Measurements from ENCODE around the gene WDR93. TPM values are rescaled to one million over a fixed set of nuclear protein-coding genes. Genes with fewer than 3 reads are reported as not detected.
A peak's percentile ranks its signal among the peaks of the same experiment; 100 is the strongest.

Gene WDR93
- total RNA-seq, 1 experiment from 2014 or later: not detected

DNA sequence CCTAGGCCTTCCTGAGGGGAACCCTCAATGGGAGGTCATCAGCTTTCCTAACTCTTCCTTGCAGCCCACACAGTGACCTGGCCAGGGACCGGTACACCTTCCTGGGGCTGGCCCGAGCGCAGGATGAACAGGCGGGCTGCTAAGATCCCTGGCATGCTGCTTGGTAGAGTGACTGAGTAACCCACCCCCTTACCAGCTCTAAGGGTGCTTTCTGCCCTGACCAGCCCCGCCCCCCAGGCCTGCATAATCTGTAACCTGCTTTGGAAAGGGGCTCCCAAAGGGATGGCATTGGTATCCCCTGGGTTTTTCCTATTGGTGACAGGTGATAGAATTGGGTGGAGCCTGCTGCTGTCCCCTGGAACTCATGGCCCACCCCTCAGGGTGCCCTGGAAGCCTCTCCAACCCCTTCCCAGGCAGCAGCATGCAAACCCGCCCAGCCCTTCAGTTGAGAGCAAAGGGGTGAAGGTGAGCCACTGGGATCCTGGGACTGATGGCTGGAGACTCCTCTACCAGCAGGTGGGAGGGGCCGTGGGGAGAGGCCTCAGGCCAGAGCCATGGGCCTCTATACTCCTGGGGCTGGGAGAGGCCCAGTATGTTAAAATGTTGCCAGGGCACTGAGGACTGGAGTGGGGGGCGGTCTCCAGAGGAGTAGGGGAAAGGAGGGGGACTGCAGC, 24.3 kb upstream of the WDR93 start:
- Histone ChIP-seq H4K20me1 (ENCODE audit: insufficient read depth, low read depth, low read length) (no peaks in the 10 kb centered on the region), H3K27ac (ENCODE audit: low read length) (no peak overlapping the region), H2AFZ (ENCODE audit: low read length) (no peak overlapping the region), H3K9ac (ENCODE audit: low read length) (no peak overlapping the region), H3K9me3 (ENCODE audit: low read length) (no peaks in the 10 kb centered on the region), H3K9me2 (replicated peaks; ENCODE audit: insufficient read depth, low read length) (no peaks in the 10 kb centered on the region), H3K36me3 (ENCODE audit: insufficient read depth, low read length) (no peaks in the 10 kb centered on the region), H3K4me2 (ENCODE audit: low read depth, low read length, poor library complexity, severe bottlenecking) (no peak overlapping the region), H3K79me2 (ENCODE audit: low read length) (no peaks in the 10 kb centered on the region), H3K4me1 (ENCODE audit: low read length) (no peaks in the 10 kb centered on the region), H3K27me3 (ENCODE audit: low read length) (no peaks in the 10 kb centered on the region), H3K4me3 (ENCODE audit: low read length) (0 out of 2 replicates have a peak overlapping the region, but pooled peaks have one; percentile 36)
- DNase-seq: no peak

DNA sequence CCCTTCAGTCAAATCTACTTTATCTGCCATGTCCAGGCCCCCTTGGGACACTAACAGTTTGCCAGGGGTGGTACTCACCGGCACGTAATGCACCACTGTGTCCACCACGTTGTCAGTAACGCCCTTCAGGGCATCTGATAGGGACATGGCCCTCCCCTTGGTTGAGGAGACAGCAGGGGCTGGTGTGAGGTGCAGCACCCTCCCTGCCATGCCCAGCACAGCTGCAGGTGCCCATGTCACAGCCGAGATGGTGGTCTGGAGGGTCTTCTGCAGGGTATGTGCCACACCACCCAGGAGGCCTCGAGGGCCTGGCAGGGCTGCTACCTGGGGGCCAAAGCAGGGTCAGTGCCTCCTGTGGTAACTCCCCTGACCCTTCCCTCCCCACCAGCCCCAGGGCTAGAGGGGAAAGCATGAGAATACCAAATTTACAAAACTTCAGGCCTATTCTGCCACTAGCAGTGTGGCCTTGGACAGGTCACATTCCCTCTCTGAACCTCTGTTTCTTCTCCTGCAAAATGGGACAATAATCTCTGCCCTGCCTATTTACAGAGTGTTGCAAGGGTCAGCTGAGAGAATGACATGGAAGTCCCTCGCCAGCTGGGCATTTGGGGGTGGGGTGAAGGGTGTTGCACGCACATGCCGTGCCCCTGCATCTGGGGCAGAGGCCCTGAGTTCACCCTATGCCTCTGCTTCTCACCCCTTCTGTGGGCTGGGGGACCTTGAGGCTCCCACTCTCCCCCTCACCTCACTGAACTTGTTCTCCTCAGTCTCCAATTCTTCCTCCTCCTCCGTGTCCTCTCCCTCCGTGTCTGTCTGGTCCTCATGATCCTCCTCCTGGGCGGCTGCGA, 23.5 kb upstream of the WDR93 start:
- H4K20me1 ChIP-seq (ENCODE audit: insufficient read depth, low read depth, low read length): no peaks in the 10 kb centered on the region
- DNase-seq: no peak
- H3K4me3 ChIP-seq (ENCODE audit: low read length): no peak overlapping the region
- no peaks in the 10 kb centered on the region for H3K9me3 ChIP-seq (ENCODE audit: low read length)
- no peaks in the 10 kb centered on the region for H3K4me1 ChIP-seq (ENCODE audit: low read length)
- no peak overlapping the region for H2AFZ ChIP-seq (ENCODE audit: low read length)
- H3K27ac ChIP-seq (ENCODE audit: low read length): no peak overlapping the region
- H3K79me2 ChIP-seq (ENCODE audit: low read length): no peaks in the 10 kb centered on the region
- no peaks in the 10 kb centered on the region for H3K36me3 ChIP-seq (ENCODE audit: insufficient read depth, low read length)
- H3K27me3 ChIP-seq (ENCODE audit: low read length): no peaks in the 10 kb centered on the region
- H3K9me2 ChIP-seq (replicated peaks; ENCODE audit: insufficient read depth, low read length): no peaks in the 10 kb centered on the region
- no peak overlapping the region for H3K9ac ChIP-seq (ENCODE audit: low read length)
- H3K4me2 ChIP-seq (ENCODE audit: low read depth, low read length, poor library complexity, severe bottlenecking): no peak overlapping the region

DNA sequence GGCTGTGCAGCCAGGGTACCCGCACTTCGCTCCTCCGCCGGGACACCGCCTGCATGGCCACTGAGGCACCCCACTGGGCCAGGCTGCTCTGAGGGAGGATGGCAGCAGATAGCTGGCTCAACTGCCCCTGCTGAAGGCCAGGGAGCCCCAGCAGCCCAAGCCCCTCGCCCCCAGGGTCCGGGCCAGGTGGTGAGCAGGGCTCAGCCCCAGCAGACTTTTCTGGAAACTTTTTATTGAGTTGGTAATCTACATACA, 23.0 kb upstream of the WDR93 start:
- H3K27me3 ChIP-seq (ENCODE audit: low read length): no peaks in the 10 kb centered on the region
- H3K4me3 ChIP-seq (ENCODE audit: low read length): no peak overlapping the region
- H3K4me1 ChIP-seq (ENCODE audit: low read length): no peaks in the 10 kb centered on the region

DNA sequence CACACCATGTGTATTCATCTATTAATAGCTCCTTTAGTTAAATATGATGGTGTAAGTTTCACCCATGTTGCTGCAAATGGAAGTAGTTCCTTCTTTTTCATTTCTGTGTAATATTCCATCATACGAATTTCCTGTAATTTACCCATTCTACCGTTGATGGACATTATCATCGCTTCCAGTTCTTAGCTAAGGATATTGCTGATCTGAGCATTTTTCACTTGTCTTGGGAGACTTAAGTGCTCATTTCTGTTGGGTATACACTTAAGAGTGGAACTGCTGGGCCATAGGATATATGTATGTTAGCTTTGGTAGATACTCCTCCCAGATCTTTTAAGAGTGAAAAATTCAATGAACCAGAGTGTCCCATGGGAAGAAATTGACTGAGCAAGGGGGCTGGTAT, 22.4 kb upstream of the WDR93 start:
- no peaks in the 10 kb centered on the region for H3K9me2 ChIP-seq (replicated peaks; ENCODE audit: insufficient read depth, low read length)
- H3K9me3 ChIP-seq (ENCODE audit: low read length): no peaks in the 10 kb centered on the region
- no peak overlapping the region for H3K9ac ChIP-seq (ENCODE audit: low read length)
- no peaks in the 10 kb centered on the region for H3K79me2 ChIP-seq (ENCODE audit: low read length)
- no peaks in the 10 kb centered on the region for H3K27me3 ChIP-seq (ENCODE audit: low read length)
- DNase-seq: no peak
- H4K20me1 ChIP-seq (ENCODE audit: insufficient read depth, low read depth, low read length): no peaks in the 10 kb centered on the region
- H3K4me1 ChIP-seq (ENCODE audit: low read length): no peaks in the 10 kb centered on the region
- H3K4me3 ChIP-seq (ENCODE audit: low read length): no peak overlapping the region
- no peaks in the 10 kb centered on the region for H3K36me3 ChIP-seq (ENCODE audit: insufficient read depth, low read length)
- H2AFZ ChIP-seq (ENCODE audit: low read length): no peak overlapping the region
- no peak overlapping the region for H3K27ac ChIP-seq (ENCODE audit: low read length)
- H3K4me2 ChIP-seq (ENCODE audit: low read depth, low read length, poor library complexity, severe bottlenecking): no peak overlapping the region

More for the DNA sequence above, 23.0 kb upstream of the WDR93 start:
- DNase-seq: no peak
- Histone ChIP-seq H3K79me2 (ENCODE audit: low read length) (no peaks in the 10 kb centered on the region), H3K36me3 (ENCODE audit: insufficient read depth, low read length) (no peaks in the 10 kb centered on the region), H2AFZ (ENCODE audit: low read length) (no peak overlapping the region), H3K9ac (ENCODE audit: low read length) (no peak overlapping the region), H3K9me2 (replicated peaks; ENCODE audit: insufficient read depth, low read length) (no peaks in the 10 kb centered on the region), H3K9me3 (ENCODE audit: low read length) (no peaks in the 10 kb centered on the region), H3K4me2 (ENCODE audit: low read depth, low read length, poor library complexity, severe bottlenecking) (no peak overlapping the region), H4K20me1 (ENCODE audit: insufficient read depth, low read depth, low read length) (no peaks in the 10 kb centered on the region), H3K27ac (ENCODE audit: low read length) (no peak overlapping the region)

DNA sequence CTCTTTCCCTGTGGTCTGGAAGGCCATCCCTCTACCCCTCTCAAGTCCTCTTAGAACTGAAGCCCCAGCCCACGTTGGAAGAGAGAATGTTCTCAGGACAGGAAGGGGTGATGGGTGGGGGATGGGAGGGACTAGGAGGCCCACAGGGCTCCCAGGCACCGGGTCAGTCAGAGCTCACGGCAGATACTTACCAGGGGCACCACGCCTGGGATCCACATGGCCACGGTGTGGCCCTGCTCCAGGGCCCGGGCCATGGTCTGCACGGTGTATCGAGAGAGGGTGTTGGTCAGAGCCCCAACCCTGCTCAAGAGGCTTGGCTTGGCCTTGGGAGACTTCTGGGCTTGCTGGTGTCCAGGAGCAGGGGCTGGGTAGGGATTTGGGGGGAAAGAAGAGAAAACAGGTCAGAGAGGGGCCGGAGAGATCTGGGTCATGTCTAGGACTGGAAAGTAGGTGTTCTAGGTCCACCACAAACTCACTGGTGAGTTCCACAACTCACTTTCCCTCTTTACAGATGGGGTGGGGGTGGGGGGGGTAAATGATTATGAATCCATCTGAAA, 21.2 kb upstream of the WDR93 start:
- no peaks in the 10 kb centered on the region for H3K4me1 ChIP-seq (ENCODE audit: low read length)
- no peaks in the 10 kb centered on the region for H3K79me2 ChIP-seq (ENCODE audit: low read length)
- H3K36me3 ChIP-seq (ENCODE audit: insufficient read depth, low read length): no peaks in the 10 kb centered on the region
- no peak overlapping the region for H3K27ac ChIP-seq (ENCODE audit: low read length)
- H2AFZ ChIP-seq (ENCODE audit: low read length): no peak overlapping the region
- no peaks in the 10 kb centered on the region for H4K20me1 ChIP-seq (ENCODE audit: insufficient read depth, low read depth, low read length)
- H3K9me3 ChIP-seq (ENCODE audit: low read length): no peaks in the 10 kb centered on the region
- DNase-seq: no peak
- H3K4me3 ChIP-seq (ENCODE audit: low read length): no peak overlapping the region
- H3K27me3 ChIP-seq (ENCODE audit: low read length): no peaks in the 10 kb centered on the region
- H3K4me2 ChIP-seq (ENCODE audit: low read depth, low read length, poor library complexity, severe bottlenecking): no peak overlapping the region
- H3K9ac ChIP-seq (ENCODE audit: low read length): no peak overlapping the region
- no peaks in the 10 kb centered on the region for H3K9me2 ChIP-seq (replicated peaks; ENCODE audit: insufficient read depth, low read length)

DNA sequence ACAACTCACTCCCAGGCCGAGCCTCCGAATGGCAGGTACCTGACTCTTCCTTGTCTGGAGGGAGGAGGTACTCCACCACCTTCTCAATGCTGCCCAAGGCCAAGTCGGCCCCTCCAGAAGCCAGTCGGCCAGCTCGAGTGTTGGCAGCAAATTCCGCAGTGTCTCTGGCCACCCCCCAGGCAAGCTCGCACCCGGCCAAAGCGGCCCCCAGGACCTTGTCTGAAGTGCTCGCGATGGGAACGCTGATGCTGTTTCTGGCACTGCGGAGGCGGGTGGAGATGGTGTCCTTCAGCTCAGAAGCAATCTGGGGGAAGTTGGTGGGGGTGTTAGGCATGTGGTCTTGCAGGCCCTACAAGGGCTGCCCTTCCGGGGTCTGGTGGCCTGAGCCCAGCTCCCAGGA, 20.7 kb upstream of the WDR93 start:
- H3K36me3 ChIP-seq (ENCODE audit: insufficient read depth, low read length): no peaks in the 10 kb centered on the region
- no peaks in the 10 kb centered on the region for H3K79me2 ChIP-seq (ENCODE audit: low read length)
- H3K27me3 ChIP-seq (ENCODE audit: low read length): no peaks in the 10 kb centered on the region
- no peak overlapping the region for H2AFZ ChIP-seq (ENCODE audit: low read length)
- H3K9me3 ChIP-seq (ENCODE audit: low read length): no peaks in the 10 kb centered on the region
- no peak overlapping the region for H3K4me2 ChIP-seq (ENCODE audit: low read depth, low read length, poor library complexity, severe bottlenecking)
- no peak overlapping the region for H3K27ac ChIP-seq (ENCODE audit: low read length)
- no peaks in the 10 kb centered on the region for H3K9me2 ChIP-seq (replicated peaks; ENCODE audit: insufficient read depth, low read length)
- no peak overlapping the region for H3K4me3 ChIP-seq (ENCODE audit: low read length)
- no peaks in the 10 kb centered on the region for H4K20me1 ChIP-seq (ENCODE audit: insufficient read depth, low read depth, low read length)
- DNase-seq: no peak
- H3K4me1 ChIP-seq (ENCODE audit: low read length): no peaks in the 10 kb centered on the region
- H3K9ac ChIP-seq (ENCODE audit: low read length): no peak overlapping the region

DNA sequence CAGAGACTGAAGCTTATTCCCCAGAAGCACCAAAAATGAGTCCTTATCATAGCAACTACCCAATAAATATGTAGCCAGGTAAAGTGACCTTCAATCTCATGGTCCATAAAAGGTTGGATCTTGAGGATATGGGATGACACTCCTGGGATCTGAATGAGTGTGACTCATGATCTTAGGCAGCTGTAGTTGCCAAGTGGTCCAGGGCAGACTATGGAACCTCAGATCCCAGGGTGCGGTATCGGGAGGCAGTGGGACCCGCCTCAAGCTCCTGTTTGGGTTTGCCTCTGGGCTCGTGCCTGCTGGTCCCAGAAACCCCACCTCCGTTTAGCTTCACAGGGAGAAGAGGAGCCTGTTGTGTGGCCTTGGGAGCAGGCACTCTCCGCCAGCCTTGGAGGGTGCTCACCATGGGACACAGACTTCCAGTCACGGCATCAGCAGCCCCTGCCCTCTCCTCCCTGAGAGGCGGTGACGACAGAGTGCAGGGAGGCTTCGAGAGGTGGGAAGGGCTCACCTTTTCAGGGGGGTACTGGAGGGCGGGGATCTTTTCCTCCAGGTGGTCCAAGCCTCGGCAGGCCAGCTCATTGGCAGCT, 19.5 kb upstream of the WDR93 start:
- H3K9ac ChIP-seq (ENCODE audit: low read length): no peak overlapping the region
- DNase-seq: no peak

DNA sequence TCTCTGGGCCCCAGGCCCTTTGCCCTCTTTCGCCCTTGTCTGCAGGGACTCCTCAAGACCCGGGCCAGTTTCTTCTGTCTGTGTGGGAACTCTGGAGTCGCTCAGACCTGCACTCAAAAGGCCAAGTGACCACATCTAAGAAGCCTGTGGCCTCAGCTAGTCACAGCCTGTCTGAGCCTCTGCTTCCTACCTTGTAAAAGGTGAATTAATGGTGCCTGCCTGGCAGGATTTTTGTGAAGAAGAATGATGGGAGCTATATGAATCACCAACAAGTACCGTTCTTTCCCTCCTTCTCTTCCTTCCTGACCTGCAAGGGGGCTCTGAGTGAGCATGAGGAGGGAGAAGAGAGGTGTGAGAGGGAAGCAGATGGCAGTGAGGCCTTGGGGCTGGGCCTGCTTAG, 18.9 kb upstream of the WDR93 start:
- Histone ChIP-seq H3K9me3 (ENCODE audit: low read length) (no peaks in the 10 kb centered on the region), H3K4me1 (ENCODE audit: low read length) (no peaks in the 10 kb centered on the region), H3K4me2 (ENCODE audit: low read depth, low read length, poor library complexity, severe bottlenecking) (no peak overlapping the region), H3K9me2 (replicated peaks; ENCODE audit: insufficient read depth, low read length) (no peaks in the 10 kb centered on the region), H3K27ac (ENCODE audit: low read length) (no peak overlapping the region), H4K20me1 (ENCODE audit: insufficient read depth, low read depth, low read length) (no peaks in the 10 kb centered on the region), H3K36me3 (ENCODE audit: insufficient read depth, low read length) (no peaks in the 10 kb centered on the region), H2AFZ (ENCODE audit: low read length) (no peak overlapping the region), H3K4me3 (ENCODE audit: low read length) (no peak overlapping the region), H3K9ac (ENCODE audit: low read length) (no peak overlapping the region), H3K27me3 (ENCODE audit: low read length) (no peaks in the 10 kb centered on the region), H3K79me2 (ENCODE audit: low read length) (no peaks in the 10 kb centered on the region)
- no peak for DNase-seq

More for the DNA sequence above, 19.5 kb upstream of the WDR93 start:
- Histone ChIP-seq H3K4me3 (ENCODE audit: low read length) (no peak overlapping the region), H3K9me3 (ENCODE audit: low read length) (no peaks in the 10 kb centered on the region), H3K36me3 (ENCODE audit: insufficient read depth, low read length) (no peaks in the 10 kb centered on the region), H4K20me1 (ENCODE audit: insufficient read depth, low read depth, low read length) (no peaks in the 10 kb centered on the region), H3K4me1 (ENCODE audit: low read length) (no peaks in the 10 kb centered on the region), H2AFZ (ENCODE audit: low read length) (no peak overlapping the region), H3K9me2 (replicated peaks; ENCODE audit: insufficient read depth, low read length) (no peaks in the 10 kb centered on the region), H3K27me3 (ENCODE audit: low read length) (no peaks in the 10 kb centered on the region), H3K4me2 (ENCODE audit: low read depth, low read length, poor library complexity, severe bottlenecking) (no peak overlapping the region), H3K79me2 (ENCODE audit: low read length) (no peaks in the 10 kb centered on the region), H3K27ac (ENCODE audit: low read length) (no peak overlapping the region)

Measured in Karpas-422 (cell line).